ENCODE results near the gene KCNH5.

KCNH5 gene

GRCh38 chr14:62667421-62667914, 377.8 kb downstream of the KCNH5 start:
- no peak for DNase-seq

GRCh38 chr14:62665286-62665685, 380.0 kb downstream of the KCNH5 start:
- DNase-seq = no peak

GRCh38 chr14:62663456-62663821, 381.8 kb downstream of the KCNH5 start:
- no peak for DNase-seq

GRCh38 chr14:62662811-62663455, 382.3 kb downstream of the KCNH5 start:
- no peak for DNase-seq

- DNase-seq = no peak
Measured at GRCh38 chr14:62661818-62662217, 383.4 kb downstream of the KCNH5 start.

- no peak for DNase-seq
Measured at GRCh38 chr14:62658631-62659030, 386.6 kb downstream of the KCNH5 start.

- DNase-seq = no peak
Measured at GRCh38 chr14:62657376-62657775, 387.9 kb downstream of the KCNH5 start.

- no peak for DNase-seq
Measured at GRCh38 chr14:62655166-62655565, 390.1 kb downstream of the KCNH5 start.

GRCh38 chr14:62654641-62655040, 390.6 kb downstream of the KCNH5 start:
- no peak for DNase-seq
